K562 (cell line): ENCODE data around the gene FGF21. TPM values are rescaled to one million over a fixed set of nuclear protein-coding genes. Genes with fewer than 3 reads are reported as not detected.

Experiments used
- ATAC-seq: fragments of 200-7000 bp; cut with Tn5 transposase; 3 replicates; pipeline ENCODE4 v1.9.1; 2020; ENCODE audit warnings: moderate library complexity
- BruUV-seq: library from RNA; stranded (reverse); fragments of 400-500 nt; replicated peaks from 2 replicates; lab custom pipeline; 2021; lab: Mats Ljungman, UMichigan
- CTCF ChIA-PET: fragments of 300-600 bp; formaldehyde crosslinking; extraction: SDS; loops from one replicate; lab custom pipeline; 2021; ENCODE audit warnings: low intra/inter-chr PET ratio; lab: Yijun Ruan, JAX
- POLR2A ChIA-PET: fragments of 300-600, 350-650 bp; sonication (Branson Sonifier 250); formaldehyde crosslinking; extraction: SDS; loops from one replicate; lab custom pipeline; 2021; ENCODE audit warnings: antibody characterized with exemption, inconsistent platforms; lab: Yijun Ruan, JAX
- DNase-seq, 4 experiments: peaks; one replicate each; pipeline versions ENCODE4 v3.0.0 to v3.0.0-alpha.2; 2011 to 2018; ENCODE audit warnings: low spot score in 3 of 4, mixed read lengths in 3 of 4; ENCODE audit errors: extremely low read depth in 1 of 4
- FAIRE-seq: peaks from 2 replicates; lab custom pipeline; 2011; peaks lifted over from hg19 to GRCh38; lab: Jason Lieb, UNC
- H2AFZ ChIP-seq: 2 replicates; pipeline ENCODE4 v1.6.0; 2011; ENCODE audit warnings: low read depth, low read length, control low read depth, inconsistent platforms
- H3K27ac ChIP-seq: fragments of 200-600 bp; 3 replicates; pipeline ENCODE4 v1.8.0; 2011; ENCODE audit warnings: low read depth, mild to moderate bottlenecking, control low read depth, inconsistent platforms, low read length, moderate library complexity, mixed read lengths; ENCODE audit errors: extremely low read depth
- H3K27me3 ChIP-seq, 2 experiments: fragments of 300-600 bp in 1 of 2; 2 replicates in 1 of 2; 3 replicates in 1 of 2; pipeline versions ENCODE4 v1.6.0 to v1.8.0; 2011; ENCODE audit warnings: inconsistent platforms in 2 of 2, low read length in 2 of 2, mild to moderate bottlenecking in 1 of 2, mixed read lengths in 1 of 2, moderate library complexity in 1 of 2; ENCODE audit not compliant: control insufficient read depth in 2 of 2, insufficient read depth in 2 of 2
- H3K36me3 ChIP-seq: fragments of 300-600 bp; 3 replicates; pipeline ENCODE4 v1.8.0; 2011; ENCODE audit warnings: mild to moderate bottlenecking, low read length, inconsistent platforms; ENCODE audit not compliant: control insufficient read depth, insufficient read depth
- H3K4me1 ChIP-seq, 2 experiments: fragments of 200-600 bp in 1 of 2; replicated peaks in 1 of 2; 2 replicates in 1 of 2; 3 replicates in 1 of 2; pipeline versions ENCODE4 v1.5.1 to v1.8.0; 2011; ENCODE audit warnings: inconsistent platforms in 2 of 2, low read length in 2 of 2, mild to moderate bottlenecking in 1 of 2, mixed read lengths in 1 of 2, moderate library complexity in 1 of 2; ENCODE audit not compliant: control insufficient read depth in 2 of 2, insufficient read depth in 2 of 2
- H3K4me2 ChIP-seq: 2 replicates; pipeline ENCODE4 v1.6.1; 2011; ENCODE audit warnings: low read length, control low read depth, inconsistent platforms, mixed read lengths; ENCODE audit not compliant: insufficient read depth
- H3K4me3 ChIP-seq: fragments of 200-600 bp; sonication (generic), shearing (Covaris generic); 2 replicates; pipeline ENCODE4 v1.5.1; 2016; ENCODE audit warnings: control low read depth, inconsistent platforms
- H3K79me2 ChIP-seq: fragments of 200-600 bp; 3 replicates; pipeline ENCODE4 v1.8.0; 2011; ENCODE audit warnings: low read length, inconsistent platforms; ENCODE audit not compliant: control insufficient read depth, insufficient read depth
- H3K9ac ChIP-seq, 2 experiments: 2 replicates each; pipeline versions ENCODE4 v1.6.0 to v1.6.1; 2011; ENCODE audit warnings: low read depth in 2 of 2, low read length in 2 of 2, control low read depth in 1 of 2, inconsistent platforms in 1 of 2, mild to moderate bottlenecking in 1 of 2, mixed read lengths in 1 of 2; ENCODE audit not compliant: insufficient read depth in 1 of 2
- H3K9me1 ChIP-seq: one replicate; pipeline ENCODE4 v1.6.0; 2011; ENCODE audit warnings: inconsistent platforms, mild to moderate bottlenecking, low read length, moderate library complexity; ENCODE audit not compliant: control insufficient read depth, insufficient read depth
- H3K9me3 ChIP-seq: replicated peaks from 2 replicates; pipeline ENCODE4 v1.5.1; 2011; ENCODE audit warnings: low read depth, low read length, inconsistent platforms; ENCODE audit not compliant: control insufficient read depth, insufficient read depth
- H4K20me1 ChIP-seq: replicated peaks from 2 replicates; pipeline ENCODE4 v1.6.1; 2011; ENCODE audit warnings: low read length, inconsistent platforms, mixed read lengths; ENCODE audit not compliant: control insufficient read depth, insufficient read depth
- CBFA2T2 ChIP-seq: fragments of 450-650 bp; conservative IDR thresholded peaks from 2 replicates; pipeline ENCODE4 v1.6.1; 2017; ENCODE audit warnings: mild to moderate bottlenecking
- COPS2 ChIP-seq: fragments of 450-650 bp; conservative IDR thresholded peaks from 2 replicates; pipeline ENCODE4 v1.6.1; 2016; ENCODE audit warnings: mild to moderate bottlenecking, moderate library complexity
- NRF1 ChIP-seq, 2 experiments: fragments of 450-650 bp; IDR thresholded peaks in 1 of 2; conservative IDR thresholded peaks in 1 of 2; 2 replicates each; pipeline ENCODE4 v1.6.1; 2014; ENCODE audit warnings: mild to moderate bottlenecking in 2 of 2
- PKNOX1 ChIP-seq: fragments of 450-650 bp; IDR thresholded peaks from 2 replicates; pipeline ENCODE4 v1.6.1; 2016
- PRMT5 ChIP-seq: sonication (generic); formaldehyde crosslinking; IDR thresholded peaks from 2 replicates; pipeline ENCODE4 v1.5.0; 2020; ENCODE audit warnings: missing genetic modification reagents
- WGBS: fragments of 100-300 bp; shearing (Covaris generic); methylation state at CpG from one replicate; pipeline ENCODE4 v1.1.6; 2016; ENCODE audit warnings: low coverage, mixed read lengths; ENCODE audit not compliant: insufficient coverage; ENCODE audit errors: missing lambda C conversion rate; 5-methylcytosine and 5-hydroxymethylcytosine counted together
- in situ Hi-C: fragments of 300-500 bp; cut with MboI; formaldehyde crosslinking; loops from 4 replicates; pipeline ENCODE4 v1.15.0; 2018; ENCODE audit warnings: inconsistent platforms, mixed read lengths
- intact Hi-C: fragments of 100-400 bp; cut with micrococcal nuclease; formaldehyde crosslinking; loops from 2 replicates; pipeline ENCODE4 v1.14.2; 2022
- polyA plus RNA-seq, 8 experiments: library from polyadenylated mRNA; depleted of rRNA in 4 of 8; stranded (reverse) in 5 of 8; unstranded in 3 of 8; fragments of >200 nt; fragmentation: Nextera tagmentation in 2 of 8; fragmentation: Illumina TruSeq in 1 of 8; extraction: Ambion mirVana in 2 of 8; extraction: Trizol in 1 of 8; gene quantifications; 2 replicates each; pipeline versions ENCODE4 v1.2.1 to v1.2.3, GENCODE V29; 2011 to 2014; ENCODE audit warnings: inconsistent platforms in 1 of 8, missing spikeins in 1 of 8
- total RNA-seq, 7 experiments: library from RNA; depleted of rRNA in 6 of 7; stranded (reverse); fragments of >200 nt in 6 of 7; fragmentation: Illumina TruSeq in 2 of 7; extraction: Trizol in 2 of 7; gene quantifications; 2 replicates each; pipeline versions ENCODE4 v1.2.1 to v1.2.3, GENCODE V29; 2011 to 2021; ENCODE audit warnings: low replicate concordance in 1 of 7

Gene FGF21
- total and polyA plus RNA-seq, 9 of the 15 experiments (the other 6 are each of a cell fraction or from before 2014, with no cell fraction given), result 0.04 to 0.77 (median 0.09) TPM; not detected in 6

- peak in 1 of 2 experiments; percentile 26; a peak in 1 of 4 replicates for TF ChIP-seq NRF1 (conservative IDR thresholded peaks at IDR 0.05 in 1 of 2, IDR thresholded peaks at IDR 0.05 in 1 of 2)
- TF ChIP-seq PRMT5 (CRISPR knock-in tag), result no peak
These were observed at the start of gene FGF21 (continued) for GRCh38 chr19:48755084-48755641.

- TF ChIP-seq COPS2 (no peak), PKNOX1 (0 out of 2 replicates have a peak, but pooled peaks have one; percentile 6), CBFA2T2 (peak; percentile 9; the same call in 1 of the 2 replicates)
- no peak overlapping the region for H3K27ac ChIP-seq
- H4K20me1 ChIP-seq, result no peaks in the 10 kb centered on the region
- no peak overlapping the region; the same call in 1 of the 2 replicates for H3K4me2 ChIP-seq
- intact Hi-C loops, result no loop called here
- H3K4me3 ChIP-seq, result no peak overlapping the region
- BruUV-seq, result no TSS peak
- WGBS, result 24% methylated on average over 11 of the region's 11 CpGs
- no peaks in the 10 kb centered on the region for H3K27me3 ChIP-seq
- no peak for FAIRE-seq
- H3K36me3 ChIP-seq, result no peaks in the 10 kb centered on the region
- in situ Hi-C loops, result no loop called here
- peaks cover 8 to 20% of the 10 kb centered on the region in 2 experiments; a peak in 4 of 5 replicates for H3K4me1 ChIP-seq
- no peak for DNase-seq
- no peak for ATAC-seq
- ChIA-PET CTCF (no interaction called here), POLR2A (interaction anchor here (1.1 kb wide), 1 partner anchor 30 kb away, joined by 3 read pairs; no protein-coding TSS in a partner anchor)
- H3K9me1 ChIP-seq, result no peaks in the 10 kb centered on the region
- H2AFZ ChIP-seq, result no peak overlapping the region
- H3K79me2 ChIP-seq, result peaks cover 1% of the 10 kb centered on the region; the same call in 1 of the 3 replicates
- no peaks in the 10 kb centered on the region for H3K9me3 ChIP-seq
- 0 out of 4 replicates have a peak overlapping the region, but pooled peaks of 1 of the 2 experiments have one; percentile 60 for H3K9ac ChIP-seq
These were observed 46.9 kb upstream of the FGF21 start for GRCh38 chr19:48708471-48708870.
